GM12892 (cell line): ENCODE data around the gene MAML3.

Source experiments
- POLR2A ChIP-seq: IDR thresholded peaks from 2 replicates; pipeline ENCODE4 v1.6.1; 2011; ENCODE audit warnings: low read depth, low read length, control low read depth
- POLR2AphosphoS5 ChIP-seq: IDR thresholded peaks from 2 replicates; pipeline ENCODE4 v1.6.1; 2011; ENCODE audit warnings: low read depth, low read length, control low read depth
- TAF1 ChIP-seq: IDR thresholded peaks from 2 replicates; pipeline ENCODE4 v1.6.1; 2011; ENCODE audit warnings: low read depth, mild to moderate bottlenecking, control low read depth, low read length, borderline replicate concordance

GRCh38 chr4:140085881-140086280 is 68.1 kb downstream of the MAML3 start:
- TF ChIP-seq POLR2AphosphoS5 (no peak), POLR2A (no peak), TAF1 (no peak)
